Skeletal muscle satellite cell (primary cell): ENCODE data around the gene ELAVL4.
"Not testable (repeated sequence)": the region's sequence is repeated elsewhere in the genome, so short reads cannot be mapped to it uniquely, and the experiment has no call there.

Source experiments
- H3K27me3 ChIP-seq: 2 replicates; pipeline ENCODE4 v1.7.0; 2013; ENCODE audit warnings: low read length; ENCODE audit not compliant: control insufficient read depth, insufficient read depth
- H3K36me3 ChIP-seq: 2 replicates; pipeline ENCODE4 v1.7.0; 2013; ENCODE audit warnings: mild to moderate bottlenecking, control low read depth, low read length; ENCODE audit not compliant: insufficient read depth
- H3K4me1 ChIP-seq: 2 replicates; pipeline ENCODE4 v1.7.0; 2013; ENCODE audit warnings: low read length; ENCODE audit not compliant: control insufficient read depth, insufficient read depth
- H3K4me2 ChIP-seq: 2 replicates; pipeline ENCODE4 v1.7.0; 2013; ENCODE audit warnings: mild to moderate bottlenecking, low read length
- H3K4me3 ChIP-seq: 2 replicates; pipeline ENCODE4 v1.7.0; 2013; ENCODE audit warnings: low read length
- H3K9ac ChIP-seq: 2 replicates; pipeline ENCODE4 v1.7.0; 2013; ENCODE audit warnings: mild to moderate bottlenecking, low read depth, low read length, moderate library complexity
- H3K9me3 ChIP-seq: replicated peaks from 2 replicates; pipeline ENCODE4 v1.7.0; 2013; ENCODE audit warnings: mild to moderate bottlenecking, control low read depth, low read length

The ELAVL4 gene

GRCh38 chr1:50156241-50157010 lies 47.7 kb downstream of the ELAVL4 start:
- no peaks in the 10 kb centered on the region for H3K27me3 ChIP-seq

DNA sequence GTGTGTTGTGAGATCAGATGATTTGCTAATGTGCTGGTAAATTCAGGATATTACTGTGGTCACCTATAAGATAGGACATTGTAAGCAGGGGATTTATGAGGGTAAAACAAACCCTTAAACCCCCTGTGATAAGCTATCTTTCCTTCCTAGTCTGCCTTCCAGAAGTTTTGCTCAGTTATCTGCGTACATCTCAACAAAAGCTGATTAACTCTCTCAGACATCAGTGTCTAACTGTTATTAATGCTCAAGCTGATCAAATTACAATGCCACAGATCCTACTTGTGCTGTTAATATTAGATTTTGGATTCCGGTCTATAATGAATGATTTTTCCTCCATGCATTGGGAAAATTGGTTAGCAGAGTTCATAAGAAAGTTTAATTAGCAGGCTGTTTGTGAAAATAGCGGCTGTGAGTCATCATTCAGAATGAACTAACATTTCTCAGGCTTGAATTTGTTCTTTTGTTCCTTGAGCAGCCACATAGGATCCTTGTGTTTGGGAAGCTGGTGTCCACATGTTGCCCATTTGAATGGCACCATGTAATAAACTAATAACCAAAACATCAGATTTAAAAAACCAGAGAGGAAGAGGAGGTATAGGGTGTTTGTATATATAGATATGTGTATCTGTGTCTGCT lies 48.7 kb downstream of the ELAVL4 start:
- no peaks in the 10 kb centered on the region for H3K4me1 ChIP-seq
- H3K4me2 ChIP-seq: no peak overlapping the region
- no peaks in the 10 kb centered on the region for H3K36me3 ChIP-seq
- H3K9ac ChIP-seq: no peak overlapping the region
- no peak overlapping the region for H3K4me3 ChIP-seq
- H3K9me3 ChIP-seq: peaks cover 3% of the 10 kb centered on the region
- no peaks in the 10 kb centered on the region for H3K27me3 ChIP-seq

More at GRCh38 chr1:50156241-50157010, 47.7 kb downstream of the ELAVL4 start:
- Histone ChIP-seq H3K4me3 (no peak overlapping the region), H3K36me3 (no peaks in the 10 kb centered on the region), H3K4me2 (no peak overlapping the region), H3K9ac (no peak overlapping the region), H3K9me3 (peaks cover 3% of the 10 kb centered on the region), H3K4me1 (no peaks in the 10 kb centered on the region)

GRCh38 chr1:50158421-50158820 lies 49.7 kb downstream of the ELAVL4 start:
- Histone ChIP-seq H3K27me3 (no peaks in the 10 kb centered on the region), H3K4me1 (no peaks in the 10 kb centered on the region), H3K4me3 (no peak overlapping the region), H3K9ac (no peak overlapping the region), H3K36me3 (no peaks in the 10 kb centered on the region), H3K9me3 (peaks cover 3% of the 10 kb centered on the region), H3K4me2 (no peak overlapping the region)

DNA sequence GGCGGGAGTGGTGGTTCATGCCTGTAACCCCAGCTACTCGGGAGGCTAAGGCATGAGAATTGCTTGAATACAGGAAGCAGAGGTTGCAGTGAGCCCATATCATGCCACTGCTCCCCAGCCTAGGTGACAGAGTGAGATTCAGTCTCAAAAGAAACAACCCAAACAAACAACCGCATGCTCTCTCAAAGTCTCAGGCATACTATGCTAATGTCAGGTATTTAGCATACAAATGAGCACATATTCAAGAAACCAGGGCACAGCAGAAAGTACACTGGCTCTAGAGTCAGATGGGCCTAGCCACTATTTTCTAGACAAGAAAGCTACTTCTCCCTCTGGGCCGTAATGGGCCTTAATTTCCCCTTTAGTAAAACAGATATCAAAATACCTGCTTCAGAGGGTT lies 55.0 kb downstream of the ELAVL4 start:
- Histone ChIP-seq H3K9ac (no peak overlapping the region), H3K27me3 (no peaks in the 10 kb centered on the region), H3K4me3 (no peak overlapping the region), H3K4me2 (no peak overlapping the region), H3K9me3 (no peaks in the 10 kb centered on the region), H3K36me3 (no peaks in the 10 kb centered on the region), H3K4me1 (no peaks in the 10 kb centered on the region)

DNA sequence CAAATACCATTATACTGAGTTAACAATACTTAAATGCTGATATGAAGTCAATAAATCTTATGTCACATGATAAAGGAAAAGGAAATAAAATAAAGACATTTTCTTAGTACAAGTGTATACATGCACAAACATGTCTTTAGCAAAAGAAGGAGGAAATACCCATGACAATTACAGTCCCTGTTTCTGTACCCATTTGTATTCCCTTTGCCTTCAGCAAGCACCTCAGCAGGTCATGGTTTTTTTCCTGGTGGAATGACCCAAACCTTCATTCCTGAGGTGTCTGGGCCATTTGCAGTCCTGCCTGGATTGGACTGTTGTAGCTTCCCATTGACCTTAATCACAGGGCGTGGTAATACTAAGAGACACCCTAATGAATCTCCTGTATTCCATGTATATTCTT lies 57.6 kb downstream of the ELAVL4 start:
- not testable (repeated sequence) for H3K4me2 ChIP-seq, H3K9me3 ChIP-seq, H3K27me3 ChIP-seq, H3K36me3 ChIP-seq, H3K9ac ChIP-seq, H3K4me1 ChIP-seq, H3K4me3 ChIP-seq

GRCh38 chr1:50172299-50172698 lies 63.6 kb downstream of the ELAVL4 start:
- H3K9me3 ChIP-seq: no peaks in the 10 kb centered on the region
- H3K36me3 ChIP-seq: no peaks in the 10 kb centered on the region
- H3K4me3 ChIP-seq: no peak overlapping the region
- no peak overlapping the region for H3K4me2 ChIP-seq
- H3K27me3 ChIP-seq: no peaks in the 10 kb centered on the region
- no peak overlapping the region for H3K9ac ChIP-seq
- H3K4me1 ChIP-seq: no peaks in the 10 kb centered on the region

GRCh38 chr1:50174101-50174500 lies 65.4 kb downstream of the ELAVL4 start:
- Histone ChIP-seq H3K27me3 (no peaks in the 10 kb centered on the region), H3K9me3 (no peaks in the 10 kb centered on the region), H3K4me1 (no peaks in the 10 kb centered on the region), H3K9ac (no peak overlapping the region), H3K4me3 (no peak overlapping the region), H3K36me3 (no peaks in the 10 kb centered on the region), H3K4me2 (no peak overlapping the region)

- Histone ChIP-seq H3K36me3 (no peaks in the 10 kb centered on the region), H3K27me3 (no peaks in the 10 kb centered on the region), H3K4me2 (no peak overlapping the region), H3K9me3 (no peaks in the 10 kb centered on the region), H3K4me1 (no peaks in the 10 kb centered on the region), H3K4me3 (no peak overlapping the region), H3K9ac (no peak overlapping the region)
Measured at GRCh38 chr1:50175719-50176639, 67.3 kb downstream of the ELAVL4 start.

- H3K4me2 ChIP-seq: no peak overlapping the region
- no peak overlapping the region for H3K4me3 ChIP-seq
- H3K27me3 ChIP-seq: no peaks in the 10 kb centered on the region
- H3K9ac ChIP-seq: no peak overlapping the region
- H3K4me1 ChIP-seq: no peaks in the 10 kb centered on the region
- H3K36me3 ChIP-seq: no peaks in the 10 kb centered on the region
- no peaks in the 10 kb centered on the region for H3K9me3 ChIP-seq
Measured at GRCh38 chr1:50177994-50178393, 69.3 kb downstream of the ELAVL4 start.

DNA sequence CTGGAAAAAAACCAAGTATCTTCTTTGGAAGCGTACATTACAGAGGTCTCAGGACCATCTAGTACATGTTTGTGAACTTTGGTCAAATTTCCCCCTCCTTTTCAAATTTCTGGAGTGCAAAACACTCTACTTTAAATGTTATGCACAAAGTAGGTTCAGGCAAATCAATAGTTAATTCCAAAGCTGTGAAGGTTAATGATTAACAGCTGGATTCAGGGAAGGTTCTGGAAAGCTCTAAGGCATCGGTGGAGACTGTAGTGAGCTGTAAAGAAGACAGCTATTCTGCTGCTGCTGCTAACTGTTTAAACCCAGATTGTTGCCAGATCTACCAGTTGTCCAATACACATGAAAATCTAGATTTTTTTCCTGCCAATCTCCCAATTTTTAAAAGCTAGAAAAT lies 70.9 kb downstream of the ELAVL4 start:
- Histone ChIP-seq H3K9ac (no peak overlapping the region), H3K4me3 (no peak overlapping the region), H3K27me3 (no peaks in the 10 kb centered on the region), H3K9me3 (no peaks in the 10 kb centered on the region), H3K4me2 (no peak overlapping the region), H3K36me3 (no peaks in the 10 kb centered on the region), H3K4me1 (no peaks in the 10 kb centered on the region)

DNA sequence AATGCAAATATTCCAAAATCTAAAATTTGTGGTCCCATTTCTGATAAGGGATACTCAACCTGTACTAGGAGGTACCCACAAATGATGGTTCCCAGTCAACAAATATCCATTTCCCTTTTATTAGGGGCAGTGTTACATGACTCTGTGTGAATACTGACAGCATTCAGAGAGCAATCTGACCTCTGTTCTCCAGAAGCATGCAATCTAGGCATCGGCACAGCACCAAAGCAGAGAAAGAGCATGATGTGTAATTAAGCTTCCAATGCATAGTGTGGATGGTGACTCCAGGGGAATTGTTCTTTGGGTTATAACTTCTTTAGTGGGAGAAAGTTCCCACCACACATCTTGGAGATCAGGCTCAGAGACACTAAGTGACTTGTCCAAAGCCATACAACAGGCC lies 71.6 kb downstream of the ELAVL4 start:
- no peak overlapping the region for H3K4me2 ChIP-seq
- no peaks in the 10 kb centered on the region for H3K9me3 ChIP-seq
- no peak overlapping the region for H3K4me3 ChIP-seq
- no peaks in the 10 kb centered on the region for H3K4me1 ChIP-seq
- no peaks in the 10 kb centered on the region for H3K36me3 ChIP-seq
- no peak overlapping the region for H3K9ac ChIP-seq
- H3K27me3 ChIP-seq: no peaks in the 10 kb centered on the region
